ENCODE data around the gene L1CAM.

DNA sequence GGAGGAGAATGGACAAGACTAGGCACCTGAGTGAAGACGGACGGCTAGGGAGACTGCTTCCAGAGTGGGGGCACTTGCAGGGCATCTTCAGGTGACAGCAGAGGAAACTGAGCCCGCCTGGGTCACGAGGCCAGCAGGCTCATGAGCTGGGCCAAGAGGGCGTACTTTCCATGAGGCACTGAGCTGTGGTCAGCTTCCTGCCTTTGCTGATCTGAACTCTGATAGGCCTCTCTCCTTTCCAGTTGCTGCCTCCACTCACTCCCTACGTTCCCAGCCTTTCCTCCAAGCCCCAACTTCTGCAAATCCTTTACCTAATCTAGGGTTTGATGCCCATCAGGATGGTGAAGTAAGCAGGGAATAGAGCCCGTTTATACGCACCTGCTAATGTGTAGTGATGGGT, 1.4 kb upstream of the L1CAM start:
- TF ChIP-seq, protein P1, sequence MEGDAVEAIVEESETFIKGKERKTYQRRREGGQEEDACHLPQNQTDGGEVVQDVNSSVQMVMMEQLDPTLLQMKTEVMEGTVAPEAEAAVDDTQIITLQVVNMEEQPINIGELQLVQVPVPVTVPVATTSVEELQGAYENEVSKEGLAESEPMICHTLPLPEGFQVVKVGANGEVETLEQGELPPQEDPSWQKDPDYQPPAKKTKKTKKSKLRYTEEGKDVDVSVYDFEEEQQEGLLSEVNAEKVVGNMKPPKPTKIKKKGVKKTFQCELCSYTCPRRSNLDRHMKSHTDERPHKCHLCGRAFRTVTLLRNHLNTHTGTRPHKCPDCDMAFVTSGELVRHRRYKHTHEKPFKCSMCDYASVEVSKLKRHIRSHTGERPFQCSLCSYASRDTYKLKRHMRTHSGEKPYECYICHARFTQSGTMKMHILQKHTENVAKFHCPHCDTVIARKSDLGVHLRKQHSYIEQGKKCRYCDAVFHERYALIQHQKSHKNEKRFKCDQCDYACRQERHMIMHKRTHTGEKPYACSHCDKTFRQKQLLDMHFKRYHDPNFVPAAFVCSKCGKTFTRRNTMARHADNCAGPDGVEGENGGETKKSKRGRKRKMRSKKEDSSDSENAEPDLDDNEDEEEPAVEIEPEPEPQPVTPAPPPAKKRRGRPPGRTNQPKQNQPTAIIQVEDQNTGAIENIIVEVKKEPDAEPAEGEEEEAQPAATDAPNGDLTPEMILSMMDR (IDR thresholded peaks at IDR 0.05), result no peak
- TF ChIP-seq POLR2AphosphoS5 (IDR thresholded peaks at IDR 0.05; ENCODE audit: low read depth, low read length), result no peak
- TF ChIP-seq, protein P2, sequence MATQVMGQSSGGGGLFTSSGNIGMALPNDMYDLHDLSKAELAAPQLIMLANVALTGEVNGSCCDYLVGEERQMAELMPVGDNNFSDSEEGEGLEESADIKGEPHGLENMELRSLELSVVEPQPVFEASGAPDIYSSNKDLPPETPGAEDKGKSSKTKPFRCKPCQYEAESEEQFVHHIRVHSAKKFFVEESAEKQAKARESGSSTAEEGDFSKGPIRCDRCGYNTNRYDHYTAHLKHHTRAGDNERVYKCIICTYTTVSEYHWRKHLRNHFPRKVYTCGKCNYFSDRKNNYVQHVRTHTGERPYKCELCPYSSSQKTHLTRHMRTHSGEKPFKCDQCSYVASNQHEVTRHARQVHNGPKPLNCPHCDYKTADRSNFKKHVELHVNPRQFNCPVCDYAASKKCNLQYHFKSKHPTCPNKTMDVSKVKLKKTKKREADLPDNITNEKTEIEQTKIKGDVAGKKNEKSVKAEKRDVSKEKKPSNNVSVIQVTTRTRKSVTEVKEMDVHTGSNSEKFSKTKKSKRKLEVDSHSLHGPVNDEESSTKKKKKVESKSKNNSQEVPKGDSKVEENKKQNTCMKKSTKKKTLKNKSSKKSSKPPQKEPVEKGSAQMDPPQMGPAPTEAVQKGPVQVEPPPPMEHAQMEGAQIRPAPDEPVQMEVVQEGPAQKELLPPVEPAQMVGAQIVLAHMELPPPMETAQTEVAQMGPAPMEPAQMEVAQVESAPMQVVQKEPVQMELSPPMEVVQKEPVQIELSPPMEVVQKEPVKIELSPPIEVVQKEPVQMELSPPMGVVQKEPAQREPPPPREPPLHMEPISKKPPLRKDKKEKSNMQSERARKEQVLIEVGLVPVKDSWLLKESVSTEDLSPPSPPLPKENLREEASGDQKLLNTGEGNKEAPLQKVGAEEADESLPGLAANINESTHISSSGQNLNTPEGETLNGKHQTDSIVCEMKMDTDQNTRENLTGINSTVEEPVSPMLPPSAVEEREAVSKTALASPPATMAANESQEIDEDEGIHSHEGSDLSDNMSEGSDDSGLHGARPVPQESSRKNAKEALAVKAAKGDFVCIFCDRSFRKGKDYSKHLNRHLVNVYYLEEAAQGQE (IDR thresholded peaks at IDR 0.05; ENCODE audit: insufficient read depth in 1 of 2, low read depth in 2 of 2, low read length in 1 of 2), result no peak
- no peak for TF ChIP-seq SIN3A (IDR thresholded peaks at IDR 0.05; ENCODE audit: borderline replicate concordance, insufficient read depth, low read depth, low read length)
- no peak for TF ChIP-seq TCF7L2 (IDR thresholded peaks at IDR 0.05; ENCODE audit: low read depth, low read length)

Measured in Panc1 (cell line).